OCI-LY1 (cell line): ENCODE measurements around the gene ZBTB47.
A peak's percentile ranks its signal among the peaks of the same experiment; 100 is the strongest.

ENCODE experiments used
- CTCF ChIP-seq: fragments of 200-600 bp; sonication (generic), shearing (Covaris generic); IDR thresholded peaks from 2 replicates; pipeline ENCODE4 v1.5.1; 2017; ENCODE audit warnings: mild to moderate bottlenecking, antibody characterized with exemption, low read length, moderate library complexity, mixed read lengths
- EZH2 ChIP-seq: fragments of 200-600 bp; sonication (generic), shearing (Covaris generic); IDR thresholded peaks from 2 replicates; pipeline ENCODE4 v1.8.0; 2017; ENCODE audit warnings: borderline replicate concordance, mixed run types, mild to moderate bottlenecking, antibody characterized with exemption, low read length, moderate library complexity, mixed read lengths

- TF ChIP-seq CTCF, result peak; percentile 51; the same call in 1 of the 2 replicates
- TF ChIP-seq EZH2, result no peak
These were observed 7.4 kb downstream of the ZBTB47 start for GRCh38 chr3:42660898-42661297.
